Measurements from ENCODE around the gene THTPA.
"Not testable (repeated sequence)": the region's sequence is repeated elsewhere in the genome, so short reads cannot be mapped to it uniquely, and the experiment has no call there.

THTPA gene

GRCh38 chr14:23568600-23569331 lies 12.7 kb downstream of the THTPA start:
- peak; percentile 28 to 38 for DNase-seq

- DNase-seq: no peak
Observed at GRCh38 chr14:23569443-23570151, 13.5 kb downstream of the THTPA start.

DNA sequence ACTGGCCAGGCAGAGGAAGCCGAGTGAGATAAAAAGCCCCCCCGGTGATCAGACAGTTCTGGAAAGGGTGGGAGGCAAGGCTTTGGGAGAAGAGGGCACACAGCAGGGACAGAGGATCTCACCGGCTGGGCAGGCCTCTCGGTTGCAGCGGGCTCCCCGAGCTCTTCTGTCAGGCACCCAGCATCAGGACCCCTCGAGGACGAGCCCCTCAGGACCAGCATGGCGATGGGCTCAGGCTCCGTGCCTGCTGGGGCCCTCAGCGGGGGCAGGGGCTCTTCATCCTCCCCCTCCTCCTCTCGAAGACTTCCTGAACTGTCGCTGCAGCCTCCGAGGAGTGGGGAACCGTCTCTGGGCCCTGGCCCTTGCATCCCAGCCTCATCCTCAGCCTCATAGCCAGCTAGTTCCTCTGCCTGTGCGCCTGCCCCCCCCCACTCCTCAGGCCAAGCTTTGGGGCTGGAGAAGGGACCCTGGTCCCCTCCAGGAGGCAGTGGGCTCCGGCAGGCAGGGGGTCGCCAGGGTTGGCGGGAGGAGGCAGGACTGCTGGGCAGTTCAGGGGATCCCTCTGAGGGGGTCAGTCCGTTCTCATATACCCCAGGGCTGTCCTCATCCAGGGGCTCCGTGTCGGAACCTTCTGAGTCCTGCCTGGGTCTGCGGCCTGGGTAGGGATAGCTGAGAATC lies 14.9 kb downstream of the THTPA start:
- no peak for DNase-seq

DNA sequence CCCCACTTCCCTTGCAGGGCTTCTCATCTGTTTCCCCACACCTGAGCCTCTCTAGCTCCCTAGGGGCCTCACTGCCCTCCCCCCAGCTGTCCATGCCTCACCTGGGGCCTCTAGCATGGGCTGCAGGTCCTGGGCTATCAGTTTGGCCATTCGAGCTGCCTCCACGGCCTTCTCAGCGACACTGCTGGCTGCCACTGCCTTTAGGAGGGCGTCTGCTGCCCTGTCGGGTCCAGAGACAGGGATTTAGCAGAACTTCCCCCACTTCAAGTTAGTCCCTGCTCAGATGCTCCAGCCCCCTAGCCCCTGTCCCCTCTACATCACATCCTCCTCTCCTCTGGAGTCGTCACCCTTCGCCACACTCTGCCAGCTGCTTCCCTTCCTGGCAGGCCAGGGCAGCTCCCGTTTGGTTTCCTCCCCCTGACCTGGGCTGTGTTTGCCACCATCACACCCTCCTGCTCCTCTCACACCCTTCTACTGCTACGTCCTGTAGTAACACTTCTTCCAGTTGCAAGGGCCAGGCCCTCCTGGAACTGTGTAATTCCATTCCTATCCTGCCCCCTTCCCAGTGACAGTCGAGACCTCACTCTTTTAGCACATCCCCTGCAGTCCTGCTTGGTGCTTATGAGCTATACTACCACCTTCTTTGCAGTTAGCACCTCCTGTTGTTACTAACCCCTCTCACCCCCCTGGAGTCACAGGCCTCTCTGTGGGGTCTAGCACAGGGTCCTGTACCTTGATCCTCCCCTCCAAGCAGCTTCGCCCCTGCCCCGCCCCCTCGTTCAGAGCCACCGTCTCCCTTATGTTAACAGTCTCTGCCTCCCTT lies 15.8 kb downstream of the THTPA start:
- DNase-seq: no peak

GRCh38 chr14:23572524-23572828 lies 16.4 kb downstream of the THTPA start:
- DNase-seq: no peak

- DNase-seq: no peak
Observed at GRCh38 chr14:23572836-23573235, 16.8 kb downstream of the THTPA start.

GRCh38 chr14:23573384-23574015 lies 17.4 kb downstream of the THTPA start:
- no peak for DNase-seq

DNA sequence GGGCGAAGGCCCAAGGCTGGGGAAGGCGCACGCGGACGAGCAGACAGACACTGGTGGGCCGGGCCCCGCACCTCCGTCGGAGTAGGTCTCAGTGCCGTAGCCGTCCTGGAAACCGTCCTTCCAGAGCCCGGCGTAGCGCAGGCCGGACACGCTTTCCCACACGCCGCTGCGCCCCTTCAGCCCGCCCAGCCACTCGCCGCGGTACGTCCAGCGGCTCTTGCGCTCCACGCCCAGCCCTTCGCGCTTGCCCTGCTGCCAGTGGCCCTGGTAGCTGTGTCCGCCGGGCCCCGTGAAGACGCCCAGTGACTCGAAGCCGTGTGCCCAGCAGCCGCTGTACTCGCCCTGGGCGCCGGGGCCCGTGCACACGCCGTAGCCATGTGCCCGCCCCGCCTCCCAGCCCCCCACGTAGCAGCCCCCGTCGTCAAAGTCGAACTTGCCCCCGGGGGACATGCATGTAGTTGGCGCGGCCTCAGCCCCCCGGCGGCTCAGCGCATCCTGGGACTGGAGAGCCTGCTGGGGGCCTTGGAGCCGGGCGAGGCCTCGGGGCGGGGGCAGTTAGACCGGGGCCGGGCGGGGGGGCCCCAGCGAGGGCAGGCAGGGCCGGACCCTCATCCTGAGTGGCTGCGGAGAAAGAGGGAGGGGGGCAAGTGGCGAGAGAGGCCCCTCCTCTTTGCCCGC lies 21.1 kb downstream of the THTPA start:
- DNase-seq: no peak

DNA sequence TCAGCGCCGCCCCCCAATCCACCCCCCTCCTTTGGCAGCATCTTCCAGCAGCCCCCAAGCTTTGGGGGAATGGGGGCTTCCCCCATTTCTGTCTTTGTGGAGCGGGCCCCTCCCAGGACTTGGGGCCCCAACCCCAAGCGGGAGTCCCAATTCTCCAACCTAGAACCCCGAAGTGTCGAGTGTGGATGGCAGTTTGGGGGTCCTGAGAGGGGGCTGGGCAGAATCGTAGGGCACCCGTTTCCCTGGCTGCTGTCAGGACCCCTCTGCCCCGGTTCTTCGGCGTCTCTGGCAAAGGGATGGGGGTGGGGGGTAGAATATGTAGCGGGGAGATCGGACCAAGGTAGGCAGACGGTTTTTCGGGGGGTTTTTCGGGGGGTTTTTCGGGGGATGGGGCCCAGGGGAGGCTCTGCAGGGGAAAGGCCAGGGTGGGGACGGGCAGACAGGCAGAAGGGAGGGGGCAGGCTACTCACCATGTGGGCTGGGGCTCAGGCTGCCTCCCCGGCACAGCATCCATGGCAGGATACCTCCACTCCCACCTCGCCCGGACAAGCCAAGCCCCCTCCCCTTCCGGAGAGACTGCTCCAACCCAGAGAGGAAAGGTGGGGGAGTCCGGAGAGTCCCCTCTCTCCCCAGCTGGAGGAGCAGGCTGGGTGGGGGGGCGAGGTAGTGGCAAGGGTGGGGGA lies 21.8 kb downstream of the THTPA start:
- no peak for DNase-seq

- no peak for DNase-seq
Observed at GRCh38 chr14:23578560-23579310, 22.7 kb downstream of the THTPA start, which contains the start of gene JPH4. Gene JPH4 (minus strand): TSS chr14:23578790. CDS start chr14:23577453, 1,337 bp downstream.

DNA sequence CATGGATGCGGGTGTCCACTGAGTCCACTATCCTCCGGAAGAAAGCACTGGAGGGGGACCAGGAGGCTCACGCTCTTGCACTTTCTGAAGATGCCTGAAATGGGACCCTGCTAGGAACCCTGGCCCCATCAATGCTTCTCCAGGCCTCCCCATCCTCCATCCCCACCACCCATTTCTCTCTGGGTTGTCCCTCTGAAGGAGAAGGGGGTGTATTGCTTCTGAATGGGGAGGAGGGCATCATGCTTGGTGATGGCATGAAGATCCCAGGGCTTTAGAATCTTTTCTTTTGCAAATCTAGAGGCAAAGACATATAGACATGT lies 23.2 kb downstream of the THTPA start:
- DNase-seq: no peak

- no peak for DNase-seq
Observed at GRCh38 chr14:23579739-23580138, 23.7 kb downstream of the THTPA start.

DNA sequence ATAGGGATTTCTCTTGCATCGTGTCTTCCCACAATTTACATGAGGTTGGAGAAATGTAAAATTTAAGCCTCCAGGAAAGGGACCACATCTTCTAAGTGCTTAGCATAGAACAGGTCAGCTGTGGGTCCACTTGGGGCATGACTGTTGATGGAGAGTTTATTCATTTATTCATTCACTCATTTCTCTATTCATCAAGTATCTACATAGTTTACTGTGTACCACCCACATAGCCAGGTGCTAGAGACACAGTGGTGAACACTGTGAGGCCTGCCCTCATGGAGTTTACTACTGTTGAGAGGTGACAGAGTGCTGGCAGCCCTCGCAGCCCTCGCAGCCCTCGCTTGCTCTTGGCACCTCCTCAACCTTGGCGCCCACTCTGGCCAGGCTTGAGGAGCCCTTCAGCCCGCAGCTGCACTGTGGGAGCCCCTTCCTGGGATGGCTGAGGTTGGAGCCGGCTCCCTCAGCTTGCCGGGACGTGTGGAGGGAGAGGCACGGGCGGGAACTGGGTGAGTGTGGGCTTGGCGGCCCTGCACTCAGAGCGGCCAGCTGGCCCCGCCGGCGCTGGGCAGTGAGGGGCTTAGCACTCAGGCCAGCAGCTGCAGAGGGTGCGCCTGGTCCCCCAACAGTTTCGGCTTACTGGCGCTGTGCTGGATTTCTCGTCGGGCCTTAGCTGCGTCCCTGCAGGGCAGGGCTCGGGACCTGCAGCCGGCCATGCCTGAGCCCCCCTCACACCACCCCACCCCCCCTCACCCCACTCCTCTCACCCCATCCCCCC lies 24.3 kb downstream of the THTPA start:
- DNase-seq: no peak

- DNase-seq: no peak
Observed at GRCh38 chr14:23580948-23581281, 24.8 kb downstream of the THTPA start.

GRCh38 chr14:23582906-23583760 lies 27.1 kb downstream of the THTPA start:
- DNase-seq: no peak

GRCh38 chr14:23583761-23584526 lies 27.9 kb downstream of the THTPA start:
- DNase-seq: not testable (repeated sequence)

GRCh38 chr14:23584527-23585203 lies 28.6 kb downstream of the THTPA start:
- DNase-seq: not testable (repeated sequence)

Data from AML-193 (cell line).